HepG2 (cell line): ENCODE results near the gene TNFSF13. TPM values are rescaled to one million over a fixed set of nuclear protein-coding genes. Genes with fewer than 3 reads are reported as not detected.

Experiments
- ATAC-seq: fragments of 200-7000 bp; cut with Tn5 transposase; 3 replicates; pipeline ENCODE4 v1.9.1; 2020; ENCODE audit warnings: mild to moderate bottlenecking, moderate library complexity
- BruUV-seq: library from RNA; stranded (reverse); fragments of 400-500 nt; replicated peaks from 2 replicates; lab custom pipeline; 2021; lab: Mats Ljungman, UMichigan
- CTCF ChIA-PET: fragments of 300-600 bp; formaldehyde crosslinking; extraction: SDS; loops from one replicate; lab custom pipeline; 2021; ENCODE audit warnings: low total read pairs, inconsistent platforms, low intra/inter-chr PET ratio; lab: Yijun Ruan, JAX
- POLR2A ChIA-PET: fragments of 350-600 bp; sonication (Branson Sonifier 250); formaldehyde crosslinking; loops from one replicate; lab custom pipeline; 2020; ENCODE audit warnings: antibody characterized with exemption, inconsistent platforms; lab: Yijun Ruan, JAX
- DNase-seq: peaks from one replicate; pipeline ENCODE4 v3.0.0-alpha.2; 2015; ENCODE audit warnings: low spot score
- FAIRE-seq: peaks from 3 replicates; lab custom pipeline; 2011; peaks lifted over from hg19 to GRCh38; lab: Jason Lieb, UNC
- H2AFZ ChIP-seq: one replicate; pipeline ENCODE4 v1.6.1; 2011; ENCODE audit warnings: low read length, inconsistent platforms
- H3K27ac ChIP-seq: fragments of 300-600 bp; 3 replicates; pipeline ENCODE4 v1.8.0; 2011; ENCODE audit warnings: mixed run types, mild to moderate bottlenecking, mixed read lengths, low read length, inconsistent platforms; ENCODE audit not compliant: insufficient read depth; ENCODE audit errors: extremely low read length
- H3K27me3 ChIP-seq, 2 experiments: fragments of 200-600 bp in 1 of 2; 2 replicates in 1 of 2; 3 replicates in 1 of 2; pipeline versions ENCODE4 v1.6.0 to v1.8.0; 2011; ENCODE audit warnings: low read length in 2 of 2, mild to moderate bottlenecking in 2 of 2, moderate library complexity in 2 of 2, inconsistent platforms in 1 of 2; ENCODE audit not compliant: insufficient read depth in 2 of 2, control insufficient read depth in 1 of 2
- H3K36me3 ChIP-seq, 2 experiments: fragments of 200-600 bp in 1 of 2; replicated peaks in 1 of 2; 2 replicates in 1 of 2; 3 replicates in 1 of 2; pipeline versions ENCODE4 v1.5.1 to v1.8.0; 2011; ENCODE audit warnings: low read length in 2 of 2, inconsistent platforms in 1 of 2; ENCODE audit not compliant: insufficient read depth in 2 of 2, control insufficient read depth in 1 of 2
- H3K4me1 ChIP-seq: 2 replicates; pipeline ENCODE4 v1.5.1; 2012; ENCODE audit warnings: low read length, inconsistent platforms; ENCODE audit not compliant: insufficient read depth
- H3K4me2 ChIP-seq: 2 replicates; pipeline ENCODE4 v1.6.0; 2011; ENCODE audit warnings: low read depth, low read length, inconsistent platforms
- H3K4me3 ChIP-seq, 3 experiments: fragments of 200-600 bp in 1 of 3; sonication (generic), shearing (Covaris generic) in 1 of 3; replicated peaks in 1 of 3; 2 replicates each; pipeline ENCODE4 v1.5.1; 2011 to 2016; ENCODE audit warnings: low read length in 3 of 3, inconsistent platforms in 2 of 3, low read depth in 2 of 3, mild to moderate bottlenecking in 2 of 3, control low read depth in 1 of 3, mixed read lengths in 1 of 3; ENCODE audit not compliant: insufficient read depth in 1 of 3
- H3K79me2 ChIP-seq: one replicate; pipeline ENCODE4 v1.6.1; 2011; ENCODE audit warnings: low read length, inconsistent platforms; ENCODE audit not compliant: insufficient read depth
- H3K9ac ChIP-seq: 2 replicates; pipeline ENCODE4 v1.6.0; 2011; ENCODE audit warnings: mild to moderate bottlenecking, low read depth, low read length, inconsistent platforms; ENCODE audit not compliant: insufficient read depth
- H3K9me3 ChIP-seq: 2 replicates; pipeline ENCODE4 v1.5.1; 2012; ENCODE audit warnings: mild to moderate bottlenecking, low read length
- H4K20me1 ChIP-seq: 2 replicates; pipeline ENCODE4 v1.6.0; 2011; ENCODE audit warnings: inconsistent platforms, mild to moderate bottlenecking, low read length, moderate library complexity; ENCODE audit not compliant: insufficient read depth
- AGO2 ChIP-seq: fragments of 200-400 bp; formaldehyde crosslinking; optimal IDR thresholded peaks from 2 replicates; pipeline ENCODE3; 2017; ENCODE audit warnings: mild to moderate bottlenecking, low read depth, low read length, moderate library complexity
- FOXM1 ChIP-seq: sonication (generic); formaldehyde crosslinking; IDR thresholded peaks from 2 replicates; pipeline ENCODE4 v1.5.0; 2020; ENCODE audit warnings: missing genetic modification reagents
- POLR2AphosphoS2 ChIP-seq: IDR thresholded peaks from 2 replicates; pipeline ENCODE4 v1.6.1; 2011; ENCODE audit warnings: low read depth, low read length, improper control_type of control experiment
- WGBS: methylation state at CpG from one replicate; pipeline ENCODE4 v1.1.6; 2017; ENCODE audit warnings: low lambda C conversion rate; 5-methylcytosine and 5-hydroxymethylcytosine counted together
- in situ Hi-C: cut with HindIII; loops from 2 replicates; pipeline ENCODE4 v1.10.0; 2017; ENCODE audit warnings: low pct_unique_long_range_greater_than_20kb; ENCODE audit not compliant: extremely low pct_ligation_motif_present
- intact Hi-C: fragments of 100-400 bp; cut with micrococcal nuclease; formaldehyde crosslinking; loops from one replicate; pipeline ENCODE4 v1.10.0; 2022; ENCODE audit not compliant: unreplicated experiment
- polyA plus RNA-seq, 8 experiments: library from polyadenylated mRNA; depleted of rRNA in 3 of 8; stranded (reverse) in 7 of 8; unstranded in 1 of 8; fragments of >200 nt; fragmentation: Illumina TruSeq in 4 of 8; extraction: Trizol in 4 of 8; gene quantifications; 2 replicates each; pipeline versions ENCODE4 v1.2.1 to v1.2.3, GENCODE V29; 2011 to 2016; ENCODE audit warnings: low read depth in 4 of 8, missing spikeins in 1 of 8, mixed read lengths in 1 of 8; ENCODE audit not compliant: insufficient read depth in 1 of 8
- total RNA-seq, 5 experiments: library from RNA; depleted of rRNA; stranded (reverse); fragments of >200 nt; fragmentation: Illumina TruSeq; extraction: Trizol; gene quantifications; 2 replicates each; pipeline ENCODE4 v1.2.3, GENCODE V29; 2016; ENCODE audit warnings: low read depth in 1 of 5
- TF ChIP-seq, protein P1 (sequence below): sonication (generic); formaldehyde crosslinking; IDR thresholded peaks from 2 replicates; pipeline ENCODE4 v1.5.0; 2020; ENCODE audit warnings: mild to moderate bottlenecking, low read depth, missing genetic modification reagents, borderline replicate concordance

Gene TNFSF13
- total and polyA plus RNA-seq, 2 of the 13 experiments (the other 11 are each of a cell fraction or from before 2014, with no cell fraction given), result 2.5 to 3.3 TPM

DNA sequence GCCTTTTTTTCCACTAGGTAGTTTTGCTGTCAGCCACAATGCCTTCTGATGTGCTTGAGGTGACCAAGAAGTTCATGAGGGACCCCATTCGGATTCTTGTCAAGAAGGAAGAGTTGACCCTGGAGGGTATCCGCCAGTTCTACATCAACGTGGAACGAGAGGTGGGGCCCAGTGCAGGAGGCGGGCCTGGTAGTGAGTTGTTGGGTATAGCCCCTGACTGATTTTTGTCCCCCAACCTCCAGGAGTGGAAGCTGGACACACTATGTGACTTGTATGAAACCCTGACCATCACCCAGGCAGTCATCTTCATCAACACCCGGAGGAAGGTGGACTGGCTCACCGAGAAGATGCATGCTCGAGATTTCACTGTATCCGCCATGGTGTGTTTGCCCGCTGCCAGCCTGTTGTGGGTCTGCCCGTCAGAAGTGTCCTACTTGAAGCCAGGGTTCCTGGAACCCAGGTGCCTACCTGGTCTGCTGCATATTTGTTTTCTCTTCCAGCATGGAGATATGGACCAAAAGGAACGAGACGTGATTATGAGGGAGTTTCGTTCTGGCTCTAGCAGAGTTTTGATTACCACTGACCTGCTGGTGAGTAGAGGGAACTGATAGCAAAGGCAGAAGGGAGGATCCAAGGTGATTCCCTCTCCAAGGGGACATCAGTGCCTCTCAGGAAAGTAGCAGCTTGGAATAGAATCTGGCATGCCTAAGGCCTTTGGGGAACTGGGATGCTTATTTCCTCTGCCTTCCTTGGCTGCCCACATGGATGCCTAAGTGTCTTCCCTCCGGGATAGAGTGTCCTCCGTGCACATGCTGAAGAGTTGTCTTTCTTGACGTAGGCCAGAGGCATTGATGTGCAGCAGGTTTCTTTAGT is 19.0 kb downstream of the TNFSF13 start:
- TF ChIP-seq, protein P1, sequence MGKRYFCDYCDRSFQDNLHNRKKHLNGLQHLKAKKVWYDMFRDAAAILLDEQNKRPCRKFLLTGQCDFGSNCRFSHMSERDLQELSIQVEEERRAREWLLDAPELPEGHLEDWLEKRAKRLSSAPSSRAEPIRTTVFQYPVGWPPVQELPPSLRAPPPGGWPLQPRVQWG (CRISPR knock-in tag), result no peak
- peak; percentile 14; the same call in 1 of the 2 replicates for TF ChIP-seq POLR2AphosphoS2
- no peak for TF ChIP-seq FOXM1 (CRISPR knock-in tag)
- peak; percentile 3 for TF ChIP-seq AGO2
- POLR2A ChIA-PET, result interaction anchor here (2.2 to 3.6 kb wide), 3 partner anchors 17 to 110 kb away, joined by 10 to 37 read pairs (median 11); partner anchors contain the start of genes TP53 and WRAP53
- intact Hi-C loops, result no loop called here
- no peak for FAIRE-seq
- CTCF ChIA-PET, result no interaction called here
- H3K79me2 ChIP-seq, result peaks cover 51% of the 10 kb centered on the region
- no peak overlapping the region for H3K4me3 ChIP-seq
- BruUV-seq, result no TSS peak
- peaks cover 77% of the 10 kb centered on the region for H3K4me1 ChIP-seq
- no peak overlapping the region for H3K4me2 ChIP-seq
- peaks cover 12 to 51% of the 10 kb centered on the region in 2 experiments for H3K36me3 ChIP-seq
- no peaks in the 10 kb centered on the region; a peak in 1 of 5 replicates for H3K27me3 ChIP-seq
- in situ Hi-C loops, result loop anchor here (10.0 kb wide), 1 partner anchor 267 kb away; no protein-coding TSS in a partner anchor
- H2AFZ ChIP-seq, result no peak overlapping the region
- ATAC-seq, result no peak
- H4K20me1 ChIP-seq, result peaks cover 59% of the 10 kb centered on the region
- H3K9ac ChIP-seq, result peak overlapping the region; percentile 3; the same call in 1 of the 2 replicates
- WGBS, result 95% methylated on average over 8 of the region's 17 CpGs
- H3K27ac ChIP-seq, result no peak overlapping the region
- DNase-seq, result no peak
- H3K9me3 ChIP-seq, result no peaks in the 10 kb centered on the region
